Naive thymus-derived CD4-positive, alpha-beta T cell (primary cell): Measurements from ENCODE around the gene ZCCHC24. TPM values are rescaled to one million over a fixed set of nuclear protein-coding genes. Genes with fewer than 3 reads are reported as not detected.
A peak's percentile ranks its signal among the peaks of the same experiment; 100 is the strongest.

Experiments used
- ATAC-seq: fragments of 150-1000 bp; cut with Tn5 transposase; 2 replicates; pipeline ENCODE4 v1.10.0; 2021; ENCODE audit warnings: mild to moderate bottlenecking, moderate library complexity
- CTCF ChIA-PET: fragments of 350-600 bp; sonication (Branson Sonifier 250); formaldehyde crosslinking; loops from one replicate; lab custom pipeline; 2021; ENCODE audit warnings: antibody characterized with exemption; lab: Charles Lee
- POLR2A ChIA-PET: fragments of 350-600 bp; sonication (Branson Sonifier 250); formaldehyde crosslinking; loops from one replicate; lab custom pipeline; 2021; ENCODE audit warnings: antibody characterized with exemption, inconsistent platforms; lab: Charles Lee
- DNase-seq, 9 donors: peaks; one replicate each; pipeline versions ENCODE4 v3.0.0 to v3.0.0-alpha.2; 2020 to 2022; ENCODE audit warnings: mixed read lengths in 1 of 9
- H3K27ac ChIP-seq: one replicate; pipeline ENCODE4 v1.7.0; 2013; ENCODE audit warnings: mild to moderate bottlenecking, low read depth, low read length, moderate library complexity
- H3K27me3 ChIP-seq, 2 donors: one replicate each; pipeline ENCODE4 v1.7.0; 2013; ENCODE audit warnings: low read length in 2 of 2, mild to moderate bottlenecking in 2 of 2, moderate library complexity in 2 of 2; ENCODE audit not compliant: control insufficient read depth in 2 of 2, insufficient read depth in 2 of 2
- H3K36me3 ChIP-seq, 3 experiments: 1 replicate in 2 of 3; 2 replicates in 1 of 3; pipeline ENCODE4 v1.7.0; 2013; ENCODE audit warnings: low read length in 3 of 3, mild to moderate bottlenecking in 3 of 3, moderate library complexity in 1 of 3; ENCODE audit not compliant: insufficient read depth in 3 of 3, control insufficient read depth in 2 of 3
- H3K4me1 ChIP-seq, 2 donors: one replicate each; pipeline ENCODE4 v1.7.0; 2013; ENCODE audit warnings: low read length in 2 of 2, mild to moderate bottlenecking in 2 of 2, moderate library complexity in 1 of 2; ENCODE audit not compliant: control insufficient read depth in 2 of 2, insufficient read depth in 2 of 2
- H3K4me3 ChIP-seq: 2 replicates; pipeline ENCODE4 v1.7.0; 2013; ENCODE audit warnings: mild to moderate bottlenecking, low read length
- H3K9me3 ChIP-seq, 3 experiments: 1 replicate in 2 of 3; 2 replicates in 1 of 3; pipeline ENCODE4 v1.7.0; 2013; ENCODE audit warnings: low read length in 3 of 3; ENCODE audit not compliant: control insufficient read depth in 2 of 3
- H3K27ac Mint-ChIP-seq, 9 donors: one replicate each; pipeline ENCODE4 v1.8.0; 2020 to 2022; ENCODE audit warnings: mixed read lengths in 9 of 9, mild to moderate bottlenecking in 8 of 9, moderate library complexity in 5 of 9, inconsistent platforms in 2 of 9
- H3K27me3 Mint-ChIP-seq, 5 donors: one replicate each; pipeline ENCODE4 v1.8.0; 2021 to 2022; ENCODE audit warnings: mixed read lengths in 5 of 5, mild to moderate bottlenecking in 1 of 5
- H3K36me3 Mint-ChIP-seq, 5 donors: one replicate each; pipeline ENCODE4 v1.8.0; 2020 to 2022; ENCODE audit warnings: mixed read lengths in 5 of 5, mild to moderate bottlenecking in 3 of 5, inconsistent platforms in 1 of 5
- H3K4me1 Mint-ChIP-seq, 7 donors: one replicate each; pipeline ENCODE4 v1.8.0; 2020 to 2022; ENCODE audit warnings: mixed read lengths in 7 of 7, mild to moderate bottlenecking in 3 of 7, inconsistent platforms in 1 of 7
- H3K4me3 Mint-ChIP-seq, 10 donors: one replicate each; pipeline ENCODE4 v1.8.0; 2020 to 2022; ENCODE audit warnings: mild to moderate bottlenecking in 10 of 10, mixed read lengths in 10 of 10, moderate library complexity in 6 of 10, inconsistent platforms in 2 of 10
- H3K9me3 Mint-ChIP-seq, 11 donors: one replicate each; pipeline ENCODE4 v1.8.0; 2020 to 2022; ENCODE audit warnings: mixed read lengths in 11 of 11, mild to moderate bottlenecking in 4 of 11, inconsistent platforms in 1 of 11, moderate library complexity in 1 of 11
- intact Hi-C, 2 donors: fragments of 100-400 bp; cut with micrococcal nuclease; formaldehyde crosslinking; loops; one replicate each; pipeline ENCODE4 v1.15.1; 2023
- polyA plus RNA-seq, 2 donors: library from polyadenylated mRNA; unstranded; fragments of 300-500 nt; fragmentation: Illumina TruSeq; gene quantifications; one replicate each; pipeline ENCODE4 v1.2.3, GENCODE V29; 2021
- total RNA-seq, 6 experiments: library from RNA in 5 of 6; stranded (reverse) in 5 of 6; gene quantifications; 1 replicate in 5 of 6; 2 replicates in 1 of 6; pipeline ENCODE4 v1.2.3 and lab custom pipeline; 2021 to 2026

The ZCCHC24 gene
- total and polyA plus RNA-seq, 7 experiments from 2014 or later: 0.30 to 2.0 (median 0.73) TPM

- POLR2A ChIA-PET: no interaction called here
- Histone ChIP-seq H3K4me1 (no peaks in the 10 kb centered on the region), H3K27ac (no peak overlapping the region), H3K36me3 (no peaks in the 10 kb centered on the region), H3K27me3 (no peaks in the 10 kb centered on the region), H3K9me3 (no peaks in the 10 kb centered on the region), H3K4me3 (no peak overlapping the region)
- no peak for ATAC-seq
- Mint-ChIP-seq H3K27me3 (no peaks in the 10 kb centered on the region), H3K27ac (no peak overlapping the region), H3K4me1 (no peaks in the 10 kb centered on the region), H3K9me3 (no peaks in the 10 kb centered on the region), H3K36me3 (no peaks in the 10 kb centered on the region), H3K4me3 (no peak overlapping the region)
- CTCF ChIA-PET: interaction anchor here (1.2 to 1.3 kb wide), 2 partner anchors 8 to 9 kb away, joined by 3 to 4 read pairs; no protein-coding TSS in a partner anchor
- intact Hi-C loops: no loop called here
- peak in 1 of 9 donors; percentile 13 for DNase-seq
These were observed 63.6 kb downstream of the ZCCHC24 start for GRCh38 chr10:79381804-79382221.

- CTCF ChIA-PET: no interaction called here
- POLR2A ChIA-PET: no interaction called here
- intact Hi-C loops: no loop called here
These were observed 64.3 kb downstream of the ZCCHC24 start for GRCh38 chr10:79380946-79381721.

DNA sequence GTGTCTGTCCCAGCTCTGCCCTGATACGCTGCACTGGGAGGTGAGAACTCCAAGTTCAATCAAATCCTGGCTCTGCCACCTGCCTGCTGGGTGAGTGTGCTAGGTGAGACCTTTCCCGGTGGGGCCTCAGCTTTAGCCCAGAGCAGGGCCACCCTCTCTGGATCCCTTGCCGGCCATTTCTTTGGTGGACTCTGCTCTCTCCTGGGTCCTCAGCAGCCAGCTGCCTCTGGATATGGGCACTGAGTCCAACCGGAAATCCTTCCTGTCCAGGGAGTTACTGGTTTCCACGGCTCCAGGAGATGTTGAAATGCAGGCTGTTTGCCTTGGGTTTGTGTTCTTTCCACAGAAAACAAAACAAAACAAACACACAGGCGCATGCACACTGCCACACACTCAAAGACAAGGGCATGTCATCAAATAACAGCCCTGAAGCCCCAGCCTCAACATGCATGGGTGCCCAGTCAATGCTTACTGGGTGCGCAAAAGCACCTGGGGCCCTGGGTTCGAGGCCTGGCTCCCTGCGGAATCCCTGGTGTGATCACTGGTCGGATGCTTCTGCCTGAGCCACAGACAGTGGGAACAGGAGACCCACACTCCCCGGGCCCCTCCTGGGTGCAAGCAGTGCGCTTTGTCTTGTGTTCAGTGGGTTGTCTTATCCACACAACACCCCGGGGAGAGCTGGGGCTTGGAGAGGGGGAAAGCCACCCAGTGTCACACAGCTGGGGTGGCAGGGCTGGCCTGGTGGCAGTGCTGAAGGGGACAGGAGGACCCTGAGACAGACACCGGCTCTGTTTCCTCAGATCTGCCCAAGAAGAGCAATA lies 65.1 kb downstream of the ZCCHC24 start:
- H3K27ac ChIP-seq: no peak overlapping the region
- no peak for ATAC-seq
- no peaks in the 10 kb centered on the region for H3K4me1 ChIP-seq
- no peaks in the 10 kb centered on the region for H3K9me3 ChIP-seq
- intact Hi-C loops: no loop called here
- no peaks in the 10 kb centered on the region for H3K4me1 Mint-ChIP-seq
- CTCF ChIA-PET: no interaction called here
- H3K9me3 Mint-ChIP-seq: no peaks in the 10 kb centered on the region
- H3K36me3 Mint-ChIP-seq: no peaks in the 10 kb centered on the region
- POLR2A ChIA-PET: no interaction called here
- H3K27me3 Mint-ChIP-seq: no peaks in the 10 kb centered on the region
- no peaks in the 10 kb centered on the region for H3K36me3 ChIP-seq
- no peak overlapping the region for H3K27ac Mint-ChIP-seq
- no peak overlapping the region for H3K4me3 Mint-ChIP-seq
- no peak overlapping the region for H3K4me3 ChIP-seq
- no peaks in the 10 kb centered on the region for H3K27me3 ChIP-seq
- peak in 1 of 9 donors; percentile 15 for DNase-seq

More at GRCh38 chr10:79380946-79381721, 64.3 kb downstream of the ZCCHC24 start:
- Mint-ChIP-seq H3K9me3 (no peaks in the 10 kb centered on the region), H3K27me3 (no peaks in the 10 kb centered on the region), H3K4me3 (no peak overlapping the region), H3K36me3 (no peaks in the 10 kb centered on the region), H3K4me1 (no peaks in the 10 kb centered on the region), H3K27ac (no peak overlapping the region)
- ATAC-seq (no peak), DNase-seq (peak in 1 of 9 donors; percentile 18)
- H3K4me3 ChIP-seq: no peak overlapping the region
- H3K27ac ChIP-seq: no peak overlapping the region
- no peaks in the 10 kb centered on the region for H3K36me3 ChIP-seq
- H3K4me1 ChIP-seq: no peaks in the 10 kb centered on the region
- no peaks in the 10 kb centered on the region for H3K9me3 ChIP-seq
- no peaks in the 10 kb centered on the region for H3K27me3 ChIP-seq

- peak in 1 of 9 donors; percentile 10 for DNase-seq
- intact Hi-C loops: no loop called here
These were observed 65.8 kb downstream of the ZCCHC24 start for GRCh38 chr10:79379512-79380124.

DNA sequence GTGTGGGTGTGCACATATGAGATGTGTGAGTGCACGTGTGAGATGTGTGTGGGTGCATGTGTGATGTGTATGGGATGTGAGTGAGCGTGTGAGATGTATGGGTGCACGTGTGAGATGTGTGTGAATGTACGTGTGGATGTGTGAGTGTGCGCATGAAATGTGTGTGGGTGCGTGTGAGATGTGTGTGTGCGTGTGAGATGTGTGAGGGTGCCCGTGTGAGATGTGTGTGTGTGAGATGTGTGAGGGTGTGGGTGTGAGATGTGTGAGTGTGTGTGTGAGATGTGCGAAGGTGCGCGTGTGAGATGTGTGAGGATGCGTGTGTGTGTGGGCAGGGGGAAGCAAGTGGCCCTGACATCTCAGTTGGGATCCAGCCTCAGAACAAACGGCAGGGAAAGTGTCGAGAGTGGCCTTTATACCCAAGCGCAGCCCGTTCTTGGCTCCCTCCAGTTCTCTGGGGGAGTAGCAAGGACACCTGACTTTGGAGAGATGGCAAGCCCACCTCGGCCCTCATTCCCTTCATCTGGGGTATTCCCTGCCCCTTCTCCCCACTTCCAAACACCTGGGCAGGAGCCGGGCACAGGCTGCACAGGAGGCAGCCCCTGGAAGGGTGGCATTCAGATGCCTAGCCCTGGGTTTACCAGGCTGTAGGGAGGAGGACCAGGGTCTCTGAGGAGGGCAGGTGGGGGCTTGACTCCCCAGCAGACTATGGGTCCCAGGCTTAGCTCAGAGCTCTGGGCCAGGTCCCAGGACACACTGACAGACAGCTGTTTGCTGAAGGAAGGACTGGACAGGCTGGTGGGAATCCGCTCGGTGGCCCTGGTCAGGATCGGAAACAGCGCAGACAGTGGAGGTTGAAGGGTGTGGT lies 66.5 kb downstream of the ZCCHC24 start:
- ATAC-seq (no peak), DNase-seq (peak in 1 of 9 donors; percentile 17)

More at GRCh38 chr10:79379512-79380124, 65.8 kb downstream of the ZCCHC24 start:
- Mint-ChIP-seq H3K27ac (no peak overlapping the region), H3K36me3 (no peaks in the 10 kb centered on the region), H3K9me3 (no peaks in the 10 kb centered on the region), H3K27me3 (no peaks in the 10 kb centered on the region), H3K4me3 (no peak overlapping the region), H3K4me1 (peaks cover 0 to 3% (median 2%) of the 10 kb centered on the region in 7 donors)
- no peaks in the 10 kb centered on the region for H3K36me3 ChIP-seq
- H3K27ac ChIP-seq: no peak overlapping the region
- POLR2A ChIA-PET: no interaction called here
- peaks cover 0 to 4% of the 10 kb centered on the region in 2 donors for H3K4me1 ChIP-seq
- ATAC-seq: no peak
- no peak overlapping the region for H3K4me3 ChIP-seq
- no peaks in the 10 kb centered on the region for H3K27me3 ChIP-seq
- no peaks in the 10 kb centered on the region for H3K9me3 ChIP-seq
- CTCF ChIA-PET: interaction anchor here (0.7 kb wide), 1 partner anchor 88 kb away, joined by 3 read pairs; no protein-coding TSS in a partner anchor

DNA sequence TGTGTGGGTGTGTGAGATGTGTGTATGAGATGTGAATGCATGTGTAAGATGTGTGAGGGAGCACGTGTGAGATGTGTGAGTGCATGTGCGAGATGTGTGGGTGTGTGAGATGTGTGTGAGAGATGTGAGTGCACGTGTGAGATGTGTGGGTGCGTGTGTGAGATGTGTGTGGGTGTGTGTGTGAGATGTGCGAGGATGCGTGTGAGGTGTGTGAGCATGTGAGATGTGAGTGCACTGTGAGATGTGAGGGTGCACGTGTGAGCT lies 67.1 kb downstream of the ZCCHC24 start:
- peaks cover 0 to 5% of the 10 kb centered on the region in 2 donors for H3K4me1 ChIP-seq
- no peaks in the 10 kb centered on the region for H3K9me3 Mint-ChIP-seq
- no peak overlapping the region for H3K27ac ChIP-seq
- ChIA-PET POLR2A (no interaction called here), CTCF (no interaction called here)
- no peaks in the 10 kb centered on the region for H3K36me3 ChIP-seq
- H3K27me3 ChIP-seq: no peaks in the 10 kb centered on the region
- H3K4me3 Mint-ChIP-seq: no peak overlapping the region
- DNase-seq: no peak
- no peaks in the 10 kb centered on the region for H3K36me3 Mint-ChIP-seq
- no peak for ATAC-seq
- intact Hi-C loops: no loop called here
- H3K4me3 ChIP-seq: no peak overlapping the region
- no peaks in the 10 kb centered on the region for H3K9me3 ChIP-seq
- H3K27me3 Mint-ChIP-seq: peaks cover 0 to 4% (median 0%) of the 10 kb centered on the region in 5 donors
- H3K4me1 Mint-ChIP-seq: peaks cover 0 to 11% (median 4%) of the 10 kb centered on the region in 7 donors
- H3K27ac Mint-ChIP-seq: no peak overlapping the region

More for the DNA sequence above, 66.5 kb downstream of the ZCCHC24 start:
- Histone ChIP-seq H3K4me1 (peaks cover 0 to 5% of the 10 kb centered on the region in 2 donors), H3K4me3 (no peak overlapping the region), H3K9me3 (no peaks in the 10 kb centered on the region), H3K36me3 (no peaks in the 10 kb centered on the region), H3K27me3 (no peaks in the 10 kb centered on the region), H3K27ac (no peak overlapping the region)
- Mint-ChIP-seq H3K4me1 (peaks cover 0 to 10% (median 4%) of the 10 kb centered on the region in 7 donors), H3K27me3 (no peaks in the 10 kb centered on the region), H3K27ac (no peak overlapping the region), H3K9me3 (no peaks in the 10 kb centered on the region), H3K36me3 (no peaks in the 10 kb centered on the region), H3K4me3 (no peak overlapping the region)
- ChIA-PET POLR2A (no interaction called here), CTCF (interaction anchor here (0.7 kb wide), 1 partner anchor 89 kb away, joined by 3 read pairs; no protein-coding TSS in a partner anchor)
- intact Hi-C loops: no loop called here
